Hematopoietic multipotent progenitor cell treated with erythropoietin and hydrocortisone succinate and interleukin-3 and kit ligand, for 6 days (in vitro differentiated cells): ENCODE data around the gene EYS.
"Not testable (repeated sequence)": the region's sequence is repeated elsewhere in the genome, so short reads cannot be mapped to it uniquely, and the experiment has no call there.

Experiments
- DNase-seq: peaks from one replicate; pipeline ENCODE4 v3.0.0-alpha.2; 2015

Gene EYS

DNA sequence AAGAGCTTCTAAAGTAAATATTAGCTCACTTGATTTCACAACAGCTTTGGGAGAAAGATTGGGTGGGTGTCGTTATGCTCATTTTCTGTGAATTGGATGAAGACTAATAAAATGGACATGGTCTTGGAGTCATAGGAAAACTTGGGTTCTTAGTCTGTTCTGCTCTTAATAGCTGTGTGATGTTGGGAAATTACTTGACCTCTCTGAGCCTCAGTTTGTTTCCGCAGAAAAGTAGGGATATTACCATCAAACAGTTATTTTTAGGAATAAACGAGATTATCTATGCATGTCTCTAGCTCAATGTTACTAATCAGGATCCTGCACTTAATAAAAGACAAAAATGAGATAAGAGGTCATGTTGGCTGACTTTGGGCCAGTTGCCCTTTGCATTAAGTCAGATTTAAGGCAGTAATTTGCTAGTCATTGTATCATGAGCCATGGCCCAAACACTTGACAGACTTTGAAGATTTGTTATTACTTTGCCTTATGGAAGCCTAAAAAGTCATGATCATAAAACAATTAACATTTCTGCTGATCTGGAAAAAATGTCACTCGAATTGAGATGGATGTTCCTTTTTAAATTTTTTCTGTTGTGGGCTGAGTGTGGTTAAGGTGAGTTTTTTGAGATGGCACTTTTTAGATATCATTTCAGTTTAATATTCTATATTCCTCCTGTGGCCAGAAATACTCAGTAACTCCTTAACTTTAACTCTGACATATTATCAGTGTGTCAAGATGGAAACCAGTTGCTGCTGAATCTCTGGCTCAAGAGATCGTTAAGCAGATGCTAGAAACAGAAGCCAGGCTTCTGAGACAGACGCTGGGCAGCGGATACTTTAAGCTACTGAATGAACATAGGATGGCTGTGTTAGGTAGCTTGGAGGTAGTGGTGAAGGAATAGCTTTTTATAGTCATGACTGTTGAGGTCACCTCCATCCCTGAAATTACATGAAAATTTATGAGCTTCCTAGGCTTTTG lies 1779.8 kb downstream of the EYS start:
- DNase-seq = no peak

GRCh38 chr6:63926258-63926780 lies 1780.7 kb downstream of the EYS start:
- no peak for DNase-seq

GRCh38 chr6:63923139-63923739 lies 1783.8 kb downstream of the EYS start:
- peak; percentile 80 for DNase-seq

DNA sequence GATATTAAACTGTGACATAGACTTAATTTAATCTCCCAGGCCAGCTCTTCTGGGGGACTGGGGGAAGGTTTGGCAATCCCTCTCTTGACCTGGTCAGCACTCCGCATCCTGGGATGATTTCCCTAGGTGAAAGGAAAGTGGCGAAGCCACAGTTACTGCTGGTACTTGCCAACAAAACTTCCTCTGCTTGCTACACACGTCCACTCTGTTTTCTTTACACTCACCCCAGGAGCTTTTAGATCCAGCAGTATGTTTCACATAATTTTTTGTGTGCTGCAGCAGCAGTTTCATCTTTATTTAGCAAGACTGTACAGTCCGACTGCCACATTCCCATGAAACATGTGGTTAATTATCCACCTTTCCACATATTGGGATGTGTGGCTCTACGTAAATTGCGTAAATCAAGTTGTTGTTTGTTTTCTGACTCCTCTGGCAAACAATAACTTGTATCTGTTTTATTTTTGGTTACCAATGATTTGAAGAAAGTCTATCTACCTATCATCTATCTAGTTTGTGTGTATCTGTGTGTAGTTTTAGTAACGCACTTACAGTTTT lies 1787.4 kb downstream of the EYS start:
- no peak for DNase-seq

DNA sequence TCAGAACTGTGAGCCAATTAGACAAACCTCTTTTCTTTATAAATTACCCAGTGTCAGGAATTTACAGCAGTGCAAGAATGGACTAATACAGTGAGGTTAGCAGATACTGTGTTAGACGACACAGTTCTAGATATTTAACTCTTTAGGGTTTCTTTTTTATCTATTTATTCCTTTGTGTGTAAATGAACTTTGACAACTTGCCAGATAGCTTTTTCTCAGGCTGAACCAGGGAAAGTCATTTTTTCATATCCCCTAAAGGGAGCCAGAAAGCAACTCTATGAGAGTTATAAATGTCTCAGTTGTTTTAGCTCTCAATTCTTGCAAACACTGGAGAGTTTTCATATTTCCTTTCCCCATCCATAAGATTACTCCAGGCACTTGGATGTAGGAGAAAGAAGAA lies 1794.1 kb downstream of the EYS start:
- DNase-seq = no peak

DNA sequence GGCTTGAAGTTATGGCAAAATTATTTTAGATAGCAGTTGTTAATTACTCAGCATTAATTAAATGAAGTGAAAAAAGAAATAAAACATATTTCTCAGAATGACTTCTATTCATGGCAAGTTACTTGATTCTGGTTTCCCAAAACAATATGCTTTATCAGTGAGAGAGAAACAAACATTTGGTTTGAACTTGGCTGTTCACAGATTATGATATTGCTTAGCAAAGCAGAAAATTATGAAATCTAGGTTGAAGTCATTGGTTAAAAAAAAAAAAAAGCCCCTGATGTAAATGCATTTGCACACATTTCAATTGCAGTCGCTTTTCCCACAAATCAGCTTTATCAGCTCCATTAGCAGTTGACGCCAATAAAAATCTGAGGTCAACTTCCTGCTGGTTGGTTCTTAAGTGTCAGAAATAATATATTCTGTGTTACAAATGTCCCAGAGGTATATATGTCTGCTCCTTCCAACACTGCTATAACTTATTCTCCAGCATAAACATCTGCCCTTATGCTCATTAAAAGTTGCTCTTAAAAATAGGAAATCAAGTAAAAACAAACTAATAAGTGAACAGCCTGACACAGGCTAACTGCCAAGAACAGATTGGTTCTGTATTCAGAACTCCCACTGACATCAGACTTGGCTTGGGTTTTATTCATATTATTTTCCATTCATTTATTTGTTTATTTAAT lies 1796.0 kb downstream of the EYS start:
- DNase-seq = no peak

- peak; percentile 68 for DNase-seq
Observed at GRCh38 chr6:63904650-63905248, 1802.3 kb downstream of the EYS start.

DNA sequence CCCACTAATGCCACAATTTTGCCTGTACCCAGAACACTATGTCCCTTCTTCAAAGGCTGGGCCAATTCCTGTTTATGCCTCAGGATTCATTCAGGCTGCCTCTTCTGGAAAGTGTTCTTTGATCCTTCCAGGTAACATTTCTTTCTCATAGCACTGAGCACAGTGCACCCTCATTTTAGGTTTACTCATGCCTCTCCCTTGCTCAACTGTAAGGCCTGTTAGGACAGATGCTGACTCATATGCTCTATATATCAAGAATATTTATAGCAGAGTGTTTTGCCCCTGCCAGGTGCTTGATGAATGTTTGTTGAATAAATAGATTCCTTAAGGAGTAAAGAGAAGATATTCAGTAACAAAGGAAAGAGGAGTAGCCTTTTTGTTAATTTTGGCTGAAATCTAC lies 1807.5 kb downstream of the EYS start:
- DNase-seq = no peak

- DNase-seq = no peak
Observed at GRCh38 chr6:63897952-63898351, 1809.1 kb downstream of the EYS start.

GRCh38 chr6:63897459-63897858 lies 1809.6 kb downstream of the EYS start:
- DNase-seq = no peak

DNA sequence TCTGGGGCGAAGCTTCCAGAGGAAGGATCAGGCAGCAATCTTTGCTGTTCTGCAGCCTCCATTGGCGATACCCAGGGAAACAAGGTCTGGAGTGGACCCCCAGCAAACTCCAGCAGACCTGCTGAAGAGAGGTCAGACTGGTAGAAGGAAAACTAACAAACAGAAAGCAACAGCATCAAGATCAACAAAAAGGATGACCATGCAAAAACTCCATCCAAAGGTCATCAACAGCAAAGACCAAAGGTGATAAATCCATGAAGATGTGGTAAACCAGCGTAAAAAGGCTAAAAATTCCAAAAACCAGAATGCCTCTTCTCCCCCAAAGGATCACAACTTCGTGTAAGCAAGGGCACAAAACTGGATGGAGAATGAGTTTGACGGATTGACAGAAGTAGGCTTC lies 1818.6 kb downstream of the EYS start:
- DNase-seq = no peak

DNA sequence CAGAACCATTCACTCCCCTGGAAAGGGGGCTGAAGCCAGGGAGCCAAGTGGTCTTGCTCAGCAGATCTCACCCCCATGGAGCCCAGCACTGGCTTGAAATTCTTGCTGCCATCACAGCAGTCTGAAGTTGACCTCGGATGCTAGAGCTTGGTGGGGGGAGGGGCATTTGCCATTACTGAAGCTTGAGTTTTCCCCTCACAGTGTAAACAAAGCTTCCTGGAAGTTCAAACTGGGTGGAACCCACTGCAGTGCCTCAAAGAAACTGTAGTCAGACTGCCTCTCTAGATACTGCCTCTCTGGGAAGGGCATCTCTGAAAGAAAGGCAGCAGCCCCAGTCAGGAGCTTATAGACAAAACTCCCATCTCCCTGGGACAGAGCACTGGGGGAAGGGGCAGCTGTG lies 1819.2 kb downstream of the EYS start:
- not testable (repeated sequence) for DNase-seq

GRCh38 chr6:63887002-63887751 lies 1819.8 kb downstream of the EYS start:
- DNase-seq = no peak

- DNase-seq = no peak
Observed at GRCh38 chr6:63886341-63886740, 1820.7 kb downstream of the EYS start.

DNA sequence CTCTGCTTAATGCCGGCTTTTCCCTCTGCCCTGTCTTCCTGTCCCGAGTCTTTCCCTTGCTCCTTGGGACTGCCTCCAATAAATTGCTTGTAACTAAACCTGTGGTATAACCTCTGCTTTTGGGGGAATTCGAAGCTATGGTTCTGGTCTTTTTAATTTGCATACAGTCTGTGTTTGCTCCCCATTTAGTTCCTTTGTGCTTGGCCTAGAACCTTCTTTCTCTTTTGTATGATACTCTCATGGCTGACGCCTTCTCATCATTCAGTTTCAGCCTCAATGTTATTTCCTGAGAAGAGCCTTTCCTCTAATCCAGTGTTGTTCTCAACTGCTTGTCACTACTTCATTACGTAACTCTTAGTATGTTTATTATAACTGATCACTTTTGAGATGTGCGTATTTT lies 1823.4 kb downstream of the EYS start:
- DNase-seq = no peak

GRCh38 chr6:63882208-63882607 lies 1824.8 kb downstream of the EYS start:
- DNase-seq = peak; percentile 17

- DNase-seq = no peak
Observed at GRCh38 chr6:63881791-63882190, 1825.2 kb downstream of the EYS start.

GRCh38 chr6:63872233-63872632 lies 1834.8 kb downstream of the EYS start:
- no peak for DNase-seq

DNA sequence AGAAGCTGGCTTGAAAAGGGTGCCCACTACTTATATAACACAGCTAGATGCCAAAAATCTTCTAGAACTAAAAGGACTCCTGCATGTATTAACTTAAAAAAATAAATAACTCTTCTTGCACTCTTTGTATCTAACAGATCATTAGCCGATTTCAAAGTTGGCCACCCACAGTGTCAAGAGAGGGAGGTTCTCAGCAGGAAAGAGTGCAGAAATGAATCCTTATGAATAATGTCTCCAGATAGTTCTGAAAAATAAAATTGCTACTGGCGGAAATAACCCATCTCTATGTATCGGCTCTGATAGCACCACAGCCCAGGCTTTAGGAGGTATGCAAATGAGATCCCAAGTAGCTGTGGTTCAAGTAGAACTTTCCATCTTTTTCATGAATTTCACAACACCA lies 1838.7 kb downstream of the EYS start:
- no peak for DNase-seq

DNA sequence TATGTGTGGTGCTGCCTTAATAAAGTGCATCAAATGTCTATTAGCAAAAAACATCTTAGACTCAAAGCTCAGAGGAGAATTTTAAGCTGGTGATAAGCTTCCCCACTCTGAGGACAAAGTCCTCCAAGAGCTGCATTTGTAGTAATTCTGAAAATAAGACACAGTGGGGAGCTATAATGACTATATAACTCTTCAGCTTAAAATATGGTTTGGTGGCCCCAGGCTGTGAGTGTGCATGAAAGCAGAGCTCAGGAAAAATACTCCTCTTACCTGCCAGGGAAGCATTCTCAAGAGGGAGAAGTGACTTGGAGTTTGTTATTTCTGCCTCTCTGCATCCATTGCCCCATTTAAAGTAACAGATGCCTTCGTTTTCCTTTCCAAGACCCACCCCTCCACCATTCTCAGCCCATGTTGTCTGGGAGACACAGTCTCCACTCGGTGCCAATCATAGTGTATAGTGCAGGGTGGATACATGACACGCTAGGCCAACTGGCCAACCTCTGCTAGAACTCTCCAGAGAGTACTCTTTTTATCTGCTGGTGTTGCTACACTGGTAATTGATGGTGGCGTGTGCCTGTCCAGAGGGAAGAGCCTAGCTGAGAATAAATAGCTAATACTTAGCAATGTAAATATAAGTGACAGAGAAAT lies 1842.2 kb downstream of the EYS start:
- DNase-seq = no peak

DNA sequence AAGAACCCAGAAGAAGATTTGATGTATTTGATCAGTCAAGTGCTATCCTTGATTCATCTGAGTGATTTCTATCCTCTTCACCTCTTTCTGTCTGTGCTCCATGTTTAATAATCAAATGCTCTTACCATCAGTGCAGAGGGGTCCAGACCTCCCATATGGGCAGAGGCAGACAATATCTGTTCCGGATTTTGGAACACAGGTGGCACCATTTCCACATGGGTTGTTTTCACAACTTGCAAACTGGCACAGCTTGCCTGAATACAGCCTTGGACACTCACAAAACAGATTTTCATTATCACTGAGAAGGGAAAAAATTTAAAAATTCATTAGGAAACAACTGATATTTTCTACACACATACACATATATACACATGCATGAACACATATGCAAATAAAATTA lies 1843.0 kb downstream of the EYS start:
- DNase-seq = no peak
